OCI-LY3 (cell line): ENCODE measurements around the gene PRTFDC1.

Experiments used
- EZH2phosphoT487 ChIP-seq: fragments of 200-600 bp; shearing (Covaris generic); IDR thresholded peaks from 2 replicates; pipeline ENCODE4 v1.6.1; 2018; ENCODE audit warnings: antibody characterized with exemption, mixed run types, low read depth
- TF ChIP-seq, protein P1 (sequence below): fragments of 200-600, 300-600 bp; sonication (generic); IDR thresholded peaks from 2 replicates; pipeline ENCODE4 v1.5.1; 2014; ENCODE audit warnings: antibody characterized with exemption, low read length, low read depth

DNA sequence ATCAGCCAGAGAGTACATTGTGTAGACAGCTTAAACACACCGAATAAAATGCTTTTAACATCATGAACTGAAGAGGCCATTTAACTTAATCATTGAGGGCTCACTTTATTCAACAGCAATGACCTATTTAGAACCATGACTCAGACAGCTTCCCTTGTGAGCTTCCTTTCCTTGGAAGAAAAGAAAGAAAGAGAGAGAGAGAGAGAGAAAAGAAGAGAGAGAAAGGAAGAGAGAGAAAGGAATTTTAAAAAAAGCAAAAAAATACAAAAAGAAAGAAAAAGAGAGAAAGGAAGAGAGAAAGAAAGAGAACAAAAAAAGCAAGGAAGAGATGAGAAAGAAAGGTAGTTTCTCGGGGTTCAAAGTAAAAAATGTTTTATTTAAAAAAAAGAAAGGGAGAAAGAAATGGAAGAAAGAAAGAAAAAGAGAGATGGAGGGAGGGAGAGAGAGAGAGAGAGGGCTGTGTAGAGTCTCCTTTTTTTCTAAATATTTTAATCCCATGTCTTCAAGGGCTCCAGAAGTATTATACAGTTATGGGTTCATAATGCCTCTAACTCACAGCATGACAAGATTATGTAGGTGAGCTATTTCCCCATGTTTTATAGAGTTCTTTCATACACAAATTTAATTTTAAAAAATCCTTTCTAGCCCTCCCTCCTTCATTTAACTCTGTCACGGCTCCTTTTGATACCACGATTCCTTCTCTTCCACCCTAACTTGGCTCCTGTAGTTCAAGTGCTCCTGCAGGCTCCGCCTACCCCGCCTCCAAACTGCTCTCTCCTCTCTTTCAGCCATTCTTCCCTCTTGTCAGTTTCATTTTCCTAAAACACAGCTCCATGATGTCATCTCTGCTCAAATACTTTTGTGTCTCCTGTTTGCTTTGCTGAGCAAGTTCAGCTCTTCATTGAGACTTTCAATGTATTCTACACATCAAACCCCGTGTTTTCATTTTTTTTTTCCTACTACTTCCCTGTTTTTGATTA is 85.5 kb downstream of the PRTFDC1 start:
- TF ChIP-seq, protein P1, sequence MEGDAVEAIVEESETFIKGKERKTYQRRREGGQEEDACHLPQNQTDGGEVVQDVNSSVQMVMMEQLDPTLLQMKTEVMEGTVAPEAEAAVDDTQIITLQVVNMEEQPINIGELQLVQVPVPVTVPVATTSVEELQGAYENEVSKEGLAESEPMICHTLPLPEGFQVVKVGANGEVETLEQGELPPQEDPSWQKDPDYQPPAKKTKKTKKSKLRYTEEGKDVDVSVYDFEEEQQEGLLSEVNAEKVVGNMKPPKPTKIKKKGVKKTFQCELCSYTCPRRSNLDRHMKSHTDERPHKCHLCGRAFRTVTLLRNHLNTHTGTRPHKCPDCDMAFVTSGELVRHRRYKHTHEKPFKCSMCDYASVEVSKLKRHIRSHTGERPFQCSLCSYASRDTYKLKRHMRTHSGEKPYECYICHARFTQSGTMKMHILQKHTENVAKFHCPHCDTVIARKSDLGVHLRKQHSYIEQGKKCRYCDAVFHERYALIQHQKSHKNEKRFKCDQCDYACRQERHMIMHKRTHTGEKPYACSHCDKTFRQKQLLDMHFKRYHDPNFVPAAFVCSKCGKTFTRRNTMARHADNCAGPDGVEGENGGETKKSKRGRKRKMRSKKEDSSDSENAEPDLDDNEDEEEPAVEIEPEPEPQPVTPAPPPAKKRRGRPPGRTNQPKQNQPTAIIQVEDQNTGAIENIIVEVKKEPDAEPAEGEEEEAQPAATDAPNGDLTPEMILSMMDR = no peak
- no peak for TF ChIP-seq EZH2phosphoT487
